ENCODE results near the gene AFF4.

DNA sequence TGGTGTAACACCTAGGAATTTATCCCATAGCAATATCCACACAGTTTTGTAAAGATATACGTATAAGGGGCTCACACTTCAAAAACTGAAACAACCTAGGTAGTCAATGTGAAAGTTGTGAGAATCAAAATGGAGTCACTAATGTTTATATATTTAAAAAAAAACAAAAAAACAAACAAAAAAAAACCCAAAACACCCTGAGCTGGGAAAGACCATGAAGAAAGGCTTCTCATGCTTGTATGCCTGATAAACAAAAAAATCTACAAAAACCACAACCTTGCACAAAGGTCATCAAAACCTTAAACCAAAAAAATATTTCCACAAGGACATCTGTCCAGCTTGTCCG lies 35.4 kb downstream of the AFF4 start:
- TF ChIP-seq, protein P1, sequence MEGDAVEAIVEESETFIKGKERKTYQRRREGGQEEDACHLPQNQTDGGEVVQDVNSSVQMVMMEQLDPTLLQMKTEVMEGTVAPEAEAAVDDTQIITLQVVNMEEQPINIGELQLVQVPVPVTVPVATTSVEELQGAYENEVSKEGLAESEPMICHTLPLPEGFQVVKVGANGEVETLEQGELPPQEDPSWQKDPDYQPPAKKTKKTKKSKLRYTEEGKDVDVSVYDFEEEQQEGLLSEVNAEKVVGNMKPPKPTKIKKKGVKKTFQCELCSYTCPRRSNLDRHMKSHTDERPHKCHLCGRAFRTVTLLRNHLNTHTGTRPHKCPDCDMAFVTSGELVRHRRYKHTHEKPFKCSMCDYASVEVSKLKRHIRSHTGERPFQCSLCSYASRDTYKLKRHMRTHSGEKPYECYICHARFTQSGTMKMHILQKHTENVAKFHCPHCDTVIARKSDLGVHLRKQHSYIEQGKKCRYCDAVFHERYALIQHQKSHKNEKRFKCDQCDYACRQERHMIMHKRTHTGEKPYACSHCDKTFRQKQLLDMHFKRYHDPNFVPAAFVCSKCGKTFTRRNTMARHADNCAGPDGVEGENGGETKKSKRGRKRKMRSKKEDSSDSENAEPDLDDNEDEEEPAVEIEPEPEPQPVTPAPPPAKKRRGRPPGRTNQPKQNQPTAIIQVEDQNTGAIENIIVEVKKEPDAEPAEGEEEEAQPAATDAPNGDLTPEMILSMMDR (conservative IDR thresholded peaks at IDR 0.05; ENCODE audit: low read depth in 2 of 2): no peak
- TF ChIP-seq POLR2AphosphoS5 (IDR thresholded peaks at IDR 0.05; ENCODE audit: low read depth): no peak
- no peak for TF ChIP-seq CREB1 (CRISPR knock-in tag; IDR thresholded peaks at IDR 0.05; ENCODE audit: low read depth)

Data from GM23338 (cell line).